ENCODE data around the gene HNRNPR.
"Not testable (repeated sequence)": the region's sequence is repeated elsewhere in the genome, so short reads cannot be mapped to it uniquely, and the experiment has no call there.

HNRNPR gene

GRCh38 chr1:23325393-23325792, 18.7 kb downstream of the HNRNPR start:
- H3K4me3 ChIP-seq (replicated peaks; ENCODE audit: low read depth, low read length), result no peak overlapping the region
- no peak for DNase-seq (ENCODE audit: extremely low read depth, low read depth)
- TF ChIP-seq, protein P1, sequence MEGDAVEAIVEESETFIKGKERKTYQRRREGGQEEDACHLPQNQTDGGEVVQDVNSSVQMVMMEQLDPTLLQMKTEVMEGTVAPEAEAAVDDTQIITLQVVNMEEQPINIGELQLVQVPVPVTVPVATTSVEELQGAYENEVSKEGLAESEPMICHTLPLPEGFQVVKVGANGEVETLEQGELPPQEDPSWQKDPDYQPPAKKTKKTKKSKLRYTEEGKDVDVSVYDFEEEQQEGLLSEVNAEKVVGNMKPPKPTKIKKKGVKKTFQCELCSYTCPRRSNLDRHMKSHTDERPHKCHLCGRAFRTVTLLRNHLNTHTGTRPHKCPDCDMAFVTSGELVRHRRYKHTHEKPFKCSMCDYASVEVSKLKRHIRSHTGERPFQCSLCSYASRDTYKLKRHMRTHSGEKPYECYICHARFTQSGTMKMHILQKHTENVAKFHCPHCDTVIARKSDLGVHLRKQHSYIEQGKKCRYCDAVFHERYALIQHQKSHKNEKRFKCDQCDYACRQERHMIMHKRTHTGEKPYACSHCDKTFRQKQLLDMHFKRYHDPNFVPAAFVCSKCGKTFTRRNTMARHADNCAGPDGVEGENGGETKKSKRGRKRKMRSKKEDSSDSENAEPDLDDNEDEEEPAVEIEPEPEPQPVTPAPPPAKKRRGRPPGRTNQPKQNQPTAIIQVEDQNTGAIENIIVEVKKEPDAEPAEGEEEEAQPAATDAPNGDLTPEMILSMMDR (IDR thresholded peaks at IDR 0.05; ENCODE audit: low read depth, low read length, missing control alignments), result no peak

- TF ChIP-seq, protein P1 (IDR thresholded peaks at IDR 0.05; ENCODE audit: low read depth, low read length, missing control alignments), result no peak
- no peak overlapping the region for H3K4me3 ChIP-seq (replicated peaks; ENCODE audit: low read depth, low read length)
- DNase-seq (ENCODE audit: extremely low read depth, low read depth), result no peak
Observed at GRCh38 chr1:23322770-23323169, 21.3 kb downstream of the HNRNPR start.

DNA sequence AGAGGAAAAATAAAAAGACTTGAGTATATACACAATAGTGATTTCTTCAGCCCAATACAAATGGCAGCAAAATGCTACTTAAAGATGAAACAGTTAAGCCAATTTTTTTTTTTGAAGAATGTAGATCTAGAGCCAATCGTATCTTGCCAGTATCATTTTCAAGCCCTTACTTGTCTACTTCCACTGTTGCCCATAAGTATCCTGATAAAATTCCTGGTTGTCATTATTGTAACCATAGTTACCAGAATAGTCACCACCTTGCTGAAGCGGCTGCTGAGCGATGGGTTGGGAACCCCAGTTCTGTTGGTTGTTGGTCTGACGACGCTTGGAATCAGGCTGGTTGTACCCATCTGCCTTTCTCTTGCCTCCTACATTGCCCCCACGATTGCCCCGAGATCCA, 33.8 kb downstream of the HNRNPR start:
- not testable (repeated sequence) for DNase-seq (ENCODE audit: extremely low read depth, low read depth); H3K4me3 ChIP-seq (replicated peaks; ENCODE audit: low read depth, low read length)

- no peak overlapping the region for H3K4me3 ChIP-seq (replicated peaks; ENCODE audit: low read depth, low read length)
- DNase-seq (ENCODE audit: extremely low read depth, low read depth), result no peak
- TF ChIP-seq, protein P1 (IDR thresholded peaks at IDR 0.05; ENCODE audit: low read depth, low read length, missing control alignments), result no peak
Observed at GRCh38 chr1:23304140-23304620, 39.9 kb downstream of the HNRNPR start.

DNA sequence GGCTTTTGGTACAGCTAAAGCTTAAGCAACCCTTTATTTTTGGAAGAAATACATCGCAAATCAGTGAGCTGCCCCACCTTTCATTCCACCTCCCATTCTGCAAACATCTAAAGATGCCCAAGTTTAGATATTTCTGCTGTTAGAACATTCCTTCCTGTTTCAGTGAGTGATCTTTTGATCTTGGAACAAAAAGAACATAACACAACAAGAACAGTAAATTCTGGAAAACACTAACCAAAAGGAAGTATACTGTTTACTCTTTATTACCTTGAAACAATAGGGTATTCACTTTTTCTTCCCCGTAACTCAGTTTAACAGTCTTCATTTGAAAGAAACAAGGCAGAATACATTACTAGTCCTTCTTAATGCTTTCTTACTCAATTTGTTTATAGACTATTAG, 40.6 kb downstream of the HNRNPR start:
- H3K4me3 ChIP-seq (replicated peaks; ENCODE audit: low read depth, low read length), result no peak overlapping the region
- TF ChIP-seq, protein P1 (IDR thresholded peaks at IDR 0.05; ENCODE audit: low read depth, low read length, missing control alignments), result no peak
- no peak for DNase-seq (ENCODE audit: extremely low read depth, low read depth)

DNA sequence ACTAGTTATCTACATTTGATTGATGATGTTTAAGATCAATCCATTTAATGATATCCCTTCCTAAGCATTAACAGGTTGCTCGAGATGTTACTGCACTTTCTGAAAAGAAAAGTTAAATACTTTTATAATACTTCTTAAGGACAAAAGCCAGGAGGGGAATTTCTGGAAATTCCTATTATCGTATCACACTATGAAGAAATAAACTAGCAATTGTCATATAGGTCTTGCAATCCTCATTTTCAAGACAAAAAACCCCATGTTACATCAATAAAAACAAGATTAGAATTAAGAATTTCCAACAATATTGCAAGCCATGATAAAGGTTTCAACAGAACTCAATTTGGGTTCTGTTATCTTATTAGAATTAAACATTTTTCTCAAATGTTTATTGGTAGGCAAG, 47.2 kb downstream of the HNRNPR start:
- H3K4me3 ChIP-seq (replicated peaks; ENCODE audit: low read depth, low read length), result no peak overlapping the region
- TF ChIP-seq, protein P1 (IDR thresholded peaks at IDR 0.05; ENCODE audit: low read depth, low read length, missing control alignments), result no peak
- no peak for DNase-seq (ENCODE audit: extremely low read depth, low read depth)

- DNase-seq (ENCODE audit: extremely low read depth, low read depth), result no peak
- no peak overlapping the region for H3K4me3 ChIP-seq (replicated peaks; ENCODE audit: low read depth, low read length)
- TF ChIP-seq, protein P1 (IDR thresholded peaks at IDR 0.05; ENCODE audit: low read depth, low read length, missing control alignments), result no peak
Observed at GRCh38 chr1:23291706-23292105, 52.4 kb downstream of the HNRNPR start.

Measured in HFF-Myc (cell line).